COR-L47 (cell line): ENCODE data around the gene CRTC3.

Experiments used
- DNase-seq: peaks from one replicate; lab custom pipeline; 2025; lab: John Stamatoyannopoulos, UW

The CRTC3 gene

GRCh38 chr15:90562669-90563068 lies 32.9 kb downstream of the CRTC3 start:
- no peak for DNase-seq

GRCh38 chr15:90563463-90563862 lies 33.7 kb downstream of the CRTC3 start:
- no peak for DNase-seq

- DNase-seq: no peak
Measured at GRCh38 chr15:90564051-90564450, 34.3 kb downstream of the CRTC3 start.

GRCh38 chr15:90564590-90564989 lies 34.9 kb downstream of the CRTC3 start:
- DNase-seq: no peak

GRCh38 chr15:90565866-90566265 lies 36.1 kb downstream of the CRTC3 start:
- no peak for DNase-seq

- no peak for DNase-seq
Measured at GRCh38 chr15:90570643-90571042, 40.9 kb downstream of the CRTC3 start.

GRCh38 chr15:90571063-90571541 lies 41.4 kb downstream of the CRTC3 start:
- no peak for DNase-seq

GRCh38 chr15:90572893-90573292 lies 43.2 kb downstream of the CRTC3 start:
- no peak for DNase-seq

- no peak for DNase-seq
Measured at GRCh38 chr15:90576711-90577389, 47.1 kb downstream of the CRTC3 start.

- no peak for DNase-seq
Measured at GRCh38 chr15:90579213-90579612, 49.5 kb downstream of the CRTC3 start.

- no peak for DNase-seq
Measured at GRCh38 chr15:90580099-90580498, 50.4 kb downstream of the CRTC3 start.

GRCh38 chr15:90580541-90580940 lies 50.8 kb downstream of the CRTC3 start:
- no peak for DNase-seq

GRCh38 chr15:90580946-90581345 lies 51.2 kb downstream of the CRTC3 start:
- no peak for DNase-seq

- DNase-seq: no peak
Measured at GRCh38 chr15:90581771-90582352, 52.1 kb downstream of the CRTC3 start.

- no peak for DNase-seq
Measured at GRCh38 chr15:90582553-90582952, 52.8 kb downstream of the CRTC3 start.

- no peak for DNase-seq
Measured at GRCh38 chr15:90583471-90584252, 53.9 kb downstream of the CRTC3 start.

- no peak for DNase-seq
Measured at GRCh38 chr15:90584841-90585240, 55.1 kb downstream of the CRTC3 start.

GRCh38 chr15:90585863-90586262 lies 56.1 kb downstream of the CRTC3 start:
- no peak for DNase-seq

- DNase-seq: no peak
Measured at GRCh38 chr15:90586948-90587347, 57.2 kb downstream of the CRTC3 start.

GRCh38 chr15:90588427-90588826 lies 58.7 kb downstream of the CRTC3 start:
- no peak for DNase-seq

- DNase-seq: no peak
Measured at GRCh38 chr15:90591524-90591923, 61.8 kb downstream of the CRTC3 start.

GRCh38 chr15:90592131-90592881 lies 62.6 kb downstream of the CRTC3 start:
- DNase-seq: no peak
